ENCODE measurements around the gene CDK18. TPM values are rescaled to one million over a fixed set of nuclear protein-coding genes. Genes with fewer than 3 reads are reported as not detected.

The CDK18 gene
- total and polyA plus RNA-seq, 3 experiments from 2014 or later = 0.43 to 1.6 (median 1.4) TPM

- Mint-ChIP-seq H3K36me3 (no peaks in the 10 kb centered on the region), H3K4me3 (no peak overlapping the region), H3K9me3 (no peaks in the 10 kb centered on the region), H3K27ac (peak overlapping the region in 1 of 8 donors; percentile 62), H3K4me1 (no peaks in the 10 kb centered on the region), H3K27me3 (peaks cover 59 to 68% of the 10 kb centered on the region in 2 donors)
- no peak overlapping the region for H3K27ac ChIP-seq (ENCODE audit: low read depth, low read length)
- DNase-seq = no peak
- no peak overlapping the region for H3K4me3 ChIP-seq (ENCODE audit: low read length)
- peaks cover 7% of the 10 kb centered on the region for H3K27me3 ChIP-seq (ENCODE audit: insufficient read depth, low read length, poor library complexity, severe bottlenecking)
- H3K4me1 ChIP-seq (ENCODE audit: insufficient read depth, low read length) = no peaks in the 10 kb centered on the region
- CTCF ChIA-PET = interaction anchor here (0.8 to 2.3 kb wide), 3 partner anchors 14 to 19 kb away, joined by 3 to 8 read pairs (median 3); no protein-coding TSS in a partner anchor
- POLR2A ChIA-PET = no interaction called here
- no peaks in the 10 kb centered on the region for H3K36me3 ChIP-seq (ENCODE audit: insufficient read depth, low read length)
- H3K9me3 ChIP-seq (ENCODE audit: low read length) = no peaks in the 10 kb centered on the region
Observed at GRCh38 chr1:205543351-205544301, 39.2 kb downstream of the CDK18 start.

- Mint-ChIP-seq H3K4me3 (no peak overlapping the region), H3K9me3 (no peaks in the 10 kb centered on the region), H3K27ac (no peak overlapping the region), H3K27me3 (peaks cover 62 to 77% of the 10 kb centered on the region in 2 donors), H3K4me1 (no peaks in the 10 kb centered on the region), H3K36me3 (no peaks in the 10 kb centered on the region)
- no peak for DNase-seq
- H3K27me3 ChIP-seq (ENCODE audit: insufficient read depth, low read length, poor library complexity, severe bottlenecking) = peaks cover 12% of the 10 kb centered on the region
- no peak overlapping the region for H3K4me3 ChIP-seq (ENCODE audit: low read length)
- POLR2A ChIA-PET = no interaction called here
- no peaks in the 10 kb centered on the region for H3K9me3 ChIP-seq (ENCODE audit: low read length)
- CTCF ChIA-PET = interaction anchor here (2.3 kb wide), 1 partner anchor 21 kb away, joined by 8 read pairs; no protein-coding TSS in a partner anchor
- no peaks in the 10 kb centered on the region for H3K4me1 ChIP-seq (ENCODE audit: insufficient read depth, low read length)
- no peaks in the 10 kb centered on the region for H3K36me3 ChIP-seq (ENCODE audit: insufficient read depth, low read length)
- no peak overlapping the region for H3K27ac ChIP-seq (ENCODE audit: low read depth, low read length)
Observed at GRCh38 chr1:205545001-205545919, 40.8 kb downstream of the CDK18 start.

GRCh38 chr1:205545991-205546390 lies 41.5 kb downstream of the CDK18 start:
- no peak for DNase-seq
- Mint-ChIP-seq H3K4me1 (no peaks in the 10 kb centered on the region), H3K4me3 (no peak overlapping the region), H3K9me3 (no peaks in the 10 kb centered on the region), H3K36me3 (no peaks in the 10 kb centered on the region), H3K27me3 (peaks cover 61 to 78% of the 10 kb centered on the region in 2 donors), H3K27ac (no peak overlapping the region)
- CTCF ChIA-PET = no interaction called here
- Histone ChIP-seq H3K4me3 (ENCODE audit: low read length) (no peak overlapping the region), H3K27me3 (ENCODE audit: insufficient read depth, low read length, poor library complexity, severe bottlenecking) (peaks cover 12% of the 10 kb centered on the region), H3K4me1 (ENCODE audit: insufficient read depth, low read length) (no peaks in the 10 kb centered on the region), H3K27ac (ENCODE audit: low read depth, low read length) (no peak overlapping the region), H3K36me3 (ENCODE audit: insufficient read depth, low read length) (no peaks in the 10 kb centered on the region), H3K9me3 (ENCODE audit: low read length) (no peaks in the 10 kb centered on the region)
- POLR2A ChIA-PET = no interaction called here

- H3K27ac Mint-ChIP-seq = peak overlapping the region in 1 of 8 donors; percentile 10
- Histone ChIP-seq H3K9me3 (ENCODE audit: low read length) (no peaks in the 10 kb centered on the region), H3K27ac (ENCODE audit: low read depth, low read length) (no peak overlapping the region), H3K4me1 (ENCODE audit: insufficient read depth, low read length) (no peaks in the 10 kb centered on the region), H3K36me3 (ENCODE audit: insufficient read depth, low read length) (no peaks in the 10 kb centered on the region), H3K4me3 (ENCODE audit: low read length) (no peak overlapping the region), H3K27me3 (ENCODE audit: insufficient read depth, low read length, poor library complexity, severe bottlenecking) (peaks cover 12% of the 10 kb centered on the region)
- ChIA-PET POLR2A (no interaction called here), CTCF (no interaction called here)
- no peaks in the 10 kb centered on the region for H3K4me1 Mint-ChIP-seq
- no peak overlapping the region for H3K4me3 Mint-ChIP-seq
- H3K9me3 Mint-ChIP-seq = no peaks in the 10 kb centered on the region
- no peak for DNase-seq
- no peaks in the 10 kb centered on the region for H3K36me3 Mint-ChIP-seq
- H3K27me3 Mint-ChIP-seq = peaks cover 59 to 74% of the 10 kb centered on the region in 2 donors
Observed at GRCh38 chr1:205546541-205546940, 42.1 kb downstream of the CDK18 start.

GRCh38 chr1:205547936-205548827 lies 43.7 kb downstream of the CDK18 start:
- Histone ChIP-seq H3K27ac (ENCODE audit: low read depth, low read length) (no peak overlapping the region), H3K4me3 (ENCODE audit: low read length) (no peak overlapping the region), H3K4me1 (ENCODE audit: insufficient read depth, low read length) (no peaks in the 10 kb centered on the region), H3K9me3 (ENCODE audit: low read length) (no peaks in the 10 kb centered on the region), H3K27me3 (ENCODE audit: insufficient read depth, low read length, poor library complexity, severe bottlenecking) (peaks cover 15% of the 10 kb centered on the region), H3K36me3 (ENCODE audit: insufficient read depth, low read length) (no peaks in the 10 kb centered on the region)
- no peaks in the 10 kb centered on the region for H3K4me1 Mint-ChIP-seq
- H3K4me3 Mint-ChIP-seq = no peak overlapping the region
- no peak for DNase-seq
- POLR2A ChIA-PET = no interaction called here
- peaks cover 0 to 2% (median 0%) of the 10 kb centered on the region in 5 donors for H3K9me3 Mint-ChIP-seq
- CTCF ChIA-PET = no interaction called here
- no peak overlapping the region for H3K27ac Mint-ChIP-seq
- H3K27me3 Mint-ChIP-seq = peaks cover 53 to 75% of the 10 kb centered on the region in 2 donors
- H3K36me3 Mint-ChIP-seq = no peaks in the 10 kb centered on the region

GRCh38 chr1:205554026-205554811 lies 49.8 kb downstream of the CDK18 start:
- Mint-ChIP-seq H3K27me3 (peaks cover 43 to 74% of the 10 kb centered on the region in 2 donors), H3K27ac (no peak overlapping the region), H3K4me1 (no peaks in the 10 kb centered on the region), H3K9me3 (peaks cover 7 to 21% (median 14%) of the 10 kb centered on the region in 5 donors), H3K36me3 (peaks cover 0 to 13% (median 2%) of the 10 kb centered on the region in 3 donors), H3K4me3 (no peak overlapping the region)
- Histone ChIP-seq H3K27me3 (ENCODE audit: insufficient read depth, low read length, poor library complexity, severe bottlenecking) (peaks cover 12% of the 10 kb centered on the region), H3K36me3 (ENCODE audit: insufficient read depth, low read length) (no peaks in the 10 kb centered on the region), H3K4me3 (ENCODE audit: low read length) (no peak overlapping the region), H3K9me3 (ENCODE audit: low read length) (peaks cover 6% of the 10 kb centered on the region), H3K27ac (ENCODE audit: low read depth, low read length) (no peak overlapping the region), H3K4me1 (ENCODE audit: insufficient read depth, low read length) (no peaks in the 10 kb centered on the region)
- CTCF ChIA-PET = no interaction called here
- no peak for DNase-seq
- POLR2A ChIA-PET = no interaction called here
